Type B pancreatic cell (in vitro differentiated cells): ENCODE data around the gene LARGE1. TPM values are rescaled to one million over a fixed set of nuclear protein-coding genes. Genes with fewer than 3 reads are reported as not detected.
A peak's percentile ranks its signal among the peaks of the same experiment; 100 is the strongest.

ENCODE experiments used
- DNase-seq: peaks from one replicate; pipeline ENCODE4 v3.0.0; 2021; ENCODE audit warnings: mixed read lengths; ENCODE audit not compliant: unreplicated experiment; ENCODE audit errors: extremely low spot score
- H3K27ac Mint-ChIP-seq: 2 replicates; pipeline ENCODE4 v1.8.0; 2021; ENCODE audit warnings: mild to moderate bottlenecking, mixed read lengths
- H3K27me3 Mint-ChIP-seq: 2 replicates; pipeline ENCODE4 v1.8.0; 2021; ENCODE audit warnings: mixed read lengths
- H3K36me3 Mint-ChIP-seq: 2 replicates; pipeline ENCODE4 v1.8.0; 2021; ENCODE audit warnings: mixed read lengths
- H3K4me1 Mint-ChIP-seq: one replicate; pipeline ENCODE4 v1.8.0; 2021; ENCODE audit warnings: mixed read lengths; ENCODE audit not compliant: unreplicated experiment
- H3K4me3 Mint-ChIP-seq: 2 replicates; pipeline ENCODE4 v1.8.0; 2021; ENCODE audit warnings: mild to moderate bottlenecking, mixed read lengths
- H3K9me3 Mint-ChIP-seq: 2 replicates; pipeline ENCODE4 v1.8.0; 2021; ENCODE audit warnings: mixed read lengths
- total RNA-seq: library from RNA; stranded (reverse); gene quantifications from 2 replicates; pipeline ENCODE4 v1.2.1, GENCODE V29; 2021; ENCODE audit warnings: low replicate concordance
- TF ChIP-seq, protein P1 (sequence below): fragments of 200-600 bp; sonication (generic); conservative IDR thresholded peaks from 2 replicates; pipeline ENCODE4 v1.5.0; 2021; ENCODE audit warnings: antibody characterized with exemption, mild to moderate bottlenecking

The LARGE1 gene
- total RNA-seq, 1 donor from 2014 or later, result 96.6 TPM

DNA sequence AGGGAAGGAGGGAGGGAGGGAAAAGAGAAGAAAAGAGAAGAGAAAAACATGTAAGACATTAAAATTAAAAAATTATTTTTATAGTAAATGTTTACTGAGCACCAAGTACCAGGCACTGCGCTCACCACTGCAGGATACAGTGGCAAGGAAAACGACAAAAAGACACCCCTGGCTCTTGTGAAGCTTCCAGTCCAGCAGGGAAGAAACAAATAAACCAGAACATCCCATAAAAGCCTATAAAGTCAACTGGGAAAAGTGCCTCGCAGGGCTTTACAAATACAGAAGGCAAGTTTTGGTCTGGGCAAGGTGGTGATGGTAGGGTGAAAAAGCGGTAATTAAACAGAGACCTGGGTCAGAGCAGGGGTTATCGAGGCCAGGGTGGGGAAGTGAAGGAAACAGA lies 33.6 kb downstream of the LARGE1 start:
- H3K4me1 Mint-ChIP-seq, result peaks cover 37% of the 10 kb centered on the region
- H3K9me3 Mint-ChIP-seq, result no peaks in the 10 kb centered on the region
- no peak overlapping the region for H3K4me3 Mint-ChIP-seq
- H3K27ac Mint-ChIP-seq, result no peak overlapping the region
- DNase-seq, result no peak
- H3K36me3 Mint-ChIP-seq, result no peaks in the 10 kb centered on the region
- TF ChIP-seq, protein P1, sequence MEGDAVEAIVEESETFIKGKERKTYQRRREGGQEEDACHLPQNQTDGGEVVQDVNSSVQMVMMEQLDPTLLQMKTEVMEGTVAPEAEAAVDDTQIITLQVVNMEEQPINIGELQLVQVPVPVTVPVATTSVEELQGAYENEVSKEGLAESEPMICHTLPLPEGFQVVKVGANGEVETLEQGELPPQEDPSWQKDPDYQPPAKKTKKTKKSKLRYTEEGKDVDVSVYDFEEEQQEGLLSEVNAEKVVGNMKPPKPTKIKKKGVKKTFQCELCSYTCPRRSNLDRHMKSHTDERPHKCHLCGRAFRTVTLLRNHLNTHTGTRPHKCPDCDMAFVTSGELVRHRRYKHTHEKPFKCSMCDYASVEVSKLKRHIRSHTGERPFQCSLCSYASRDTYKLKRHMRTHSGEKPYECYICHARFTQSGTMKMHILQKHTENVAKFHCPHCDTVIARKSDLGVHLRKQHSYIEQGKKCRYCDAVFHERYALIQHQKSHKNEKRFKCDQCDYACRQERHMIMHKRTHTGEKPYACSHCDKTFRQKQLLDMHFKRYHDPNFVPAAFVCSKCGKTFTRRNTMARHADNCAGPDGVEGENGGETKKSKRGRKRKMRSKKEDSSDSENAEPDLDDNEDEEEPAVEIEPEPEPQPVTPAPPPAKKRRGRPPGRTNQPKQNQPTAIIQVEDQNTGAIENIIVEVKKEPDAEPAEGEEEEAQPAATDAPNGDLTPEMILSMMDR, result no peak
- H3K27me3 Mint-ChIP-seq, result no peaks in the 10 kb centered on the region

DNA sequence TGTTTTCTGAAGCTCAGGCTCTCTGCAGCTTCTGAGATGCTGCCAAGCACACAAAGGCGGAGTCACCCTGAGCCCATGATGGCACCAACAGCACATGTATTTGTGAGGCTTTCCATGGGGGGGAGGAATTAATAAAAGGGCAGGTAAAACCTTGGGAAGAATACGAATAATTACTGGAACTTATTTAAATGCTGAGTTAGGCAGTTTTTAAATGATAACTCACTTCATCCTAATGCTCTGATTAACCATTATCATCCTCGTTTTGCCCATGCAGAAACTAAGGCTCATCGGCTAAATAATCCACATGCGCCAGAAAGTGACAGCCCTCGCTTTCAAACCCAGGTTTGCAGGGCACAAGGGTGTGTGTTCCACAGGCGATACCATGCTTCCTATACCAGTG lies 35.4 kb downstream of the LARGE1 start:
- peaks cover 35% of the 10 kb centered on the region for H3K4me1 Mint-ChIP-seq
- H3K27ac Mint-ChIP-seq, result no peak overlapping the region
- no peaks in the 10 kb centered on the region for H3K36me3 Mint-ChIP-seq
- no peaks in the 10 kb centered on the region for H3K9me3 Mint-ChIP-seq
- DNase-seq, result no peak
- no peaks in the 10 kb centered on the region for H3K27me3 Mint-ChIP-seq
- TF ChIP-seq, protein P1, result no peak
- no peak overlapping the region for H3K4me3 Mint-ChIP-seq

DNA sequence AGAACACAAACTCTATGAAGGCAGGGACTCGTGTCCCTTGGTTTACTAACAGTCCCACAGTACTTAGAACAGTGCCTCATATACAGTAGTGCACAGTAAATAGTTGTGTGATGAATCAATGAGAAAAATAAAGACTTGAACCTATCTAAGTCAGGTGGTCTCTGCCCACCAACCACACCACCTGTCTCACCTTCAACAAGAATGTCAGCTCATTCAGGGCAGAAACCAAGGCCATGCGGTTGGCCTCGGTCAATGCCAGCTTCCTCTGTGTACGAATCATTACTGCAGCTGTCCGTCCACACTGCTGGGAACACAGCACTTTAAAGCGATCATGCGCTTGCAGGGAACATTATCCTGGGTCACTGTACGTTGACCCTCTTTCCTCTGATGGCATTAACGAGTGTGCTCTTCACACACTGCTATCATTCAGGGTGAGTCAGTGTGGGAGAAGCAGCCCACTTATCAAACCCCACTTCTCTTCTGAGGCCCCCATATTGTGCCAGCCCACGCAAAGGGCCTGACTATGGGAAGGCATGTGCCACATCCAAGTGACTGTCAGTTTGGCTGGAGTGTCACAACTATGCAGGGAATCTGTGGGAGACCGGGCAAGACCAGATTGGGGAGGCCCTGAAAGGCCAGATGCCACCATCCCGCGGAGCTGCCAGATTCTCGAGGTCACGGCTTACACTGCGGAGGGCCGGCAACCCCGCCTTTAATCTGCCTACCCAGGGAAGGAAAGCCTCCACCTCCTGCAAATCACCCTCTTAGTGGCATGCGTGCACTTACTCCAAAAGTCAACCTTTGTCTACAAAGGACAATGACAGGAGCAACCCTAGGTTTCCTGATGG lies 36.1 kb downstream of the LARGE1 start:
- TF ChIP-seq, protein P1, result no peak
- H3K27ac Mint-ChIP-seq, result peak overlapping the region; percentile 8
- no peaks in the 10 kb centered on the region for H3K9me3 Mint-ChIP-seq
- H3K27me3 Mint-ChIP-seq, result no peaks in the 10 kb centered on the region
- H3K36me3 Mint-ChIP-seq, result no peaks in the 10 kb centered on the region
- no peak for DNase-seq
- H3K4me1 Mint-ChIP-seq, result peaks cover 31% of the 10 kb centered on the region
- no peak overlapping the region for H3K4me3 Mint-ChIP-seq

DNA sequence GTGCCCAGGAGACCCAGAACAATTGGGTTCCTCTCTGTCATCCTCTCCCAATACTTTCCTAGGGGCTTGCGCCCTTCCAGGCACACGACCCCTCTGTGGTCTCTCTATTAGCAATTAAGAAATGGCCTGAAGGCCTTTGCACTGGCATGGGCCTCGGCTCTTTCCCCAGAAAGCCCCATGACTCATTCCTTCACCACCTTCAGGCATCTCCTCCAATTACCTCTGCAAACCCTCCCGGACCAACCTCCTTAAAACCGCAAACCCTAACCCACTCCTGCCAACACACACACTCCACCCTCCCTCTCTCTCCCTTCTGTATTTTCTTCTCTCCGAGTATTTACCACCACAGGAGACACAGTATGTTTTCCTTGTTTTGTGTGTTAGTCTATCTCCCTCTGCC lies 36.7 kb downstream of the LARGE1 start:
- H3K36me3 Mint-ChIP-seq, result no peaks in the 10 kb centered on the region
- no peaks in the 10 kb centered on the region for H3K27me3 Mint-ChIP-seq
- H3K27ac Mint-ChIP-seq, result peak overlapping the region; percentile 8
- H3K4me1 Mint-ChIP-seq, result peaks cover 33% of the 10 kb centered on the region
- no peak overlapping the region for H3K4me3 Mint-ChIP-seq
- TF ChIP-seq, protein P1, result no peak
- DNase-seq, result no peak
- no peaks in the 10 kb centered on the region for H3K9me3 Mint-ChIP-seq

DNA sequence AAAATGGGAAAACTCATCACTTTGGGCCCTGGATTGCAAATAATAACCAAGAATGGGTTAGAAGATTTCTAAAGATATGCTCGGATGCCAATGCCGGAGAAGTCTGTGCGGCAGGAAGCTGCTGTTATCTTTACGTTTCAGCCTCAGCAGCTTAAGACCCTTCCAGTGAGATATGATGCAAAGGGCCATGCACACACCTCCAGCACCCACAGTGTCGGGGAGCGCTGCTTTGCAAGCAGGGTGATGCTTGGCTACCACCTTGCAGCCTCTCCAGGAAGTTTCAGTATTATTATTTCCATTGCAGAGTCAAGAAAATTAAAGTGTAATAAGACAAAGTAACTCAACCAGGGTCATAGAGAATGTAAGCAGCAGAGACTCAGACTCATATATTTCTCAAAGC lies 37.3 kb downstream of the LARGE1 start:
- no peak overlapping the region for H3K4me3 Mint-ChIP-seq
- no peaks in the 10 kb centered on the region for H3K27me3 Mint-ChIP-seq
- no peaks in the 10 kb centered on the region for H3K36me3 Mint-ChIP-seq
- H3K27ac Mint-ChIP-seq, result no peak overlapping the region
- DNase-seq, result no peak
- H3K9me3 Mint-ChIP-seq, result no peaks in the 10 kb centered on the region
- TF ChIP-seq, protein P1, result no peak
- H3K4me1 Mint-ChIP-seq, result peaks cover 35% of the 10 kb centered on the region
